BLaER1 treated with 17β-estradiol and CSF1 and Interleukin-3, amounts not matched to agents 10 nM and 100 nM (cell line): ENCODE data around the gene ALKBH4.
"Not testable (repeated sequence)": the region's sequence is repeated elsewhere in the genome, so short reads cannot be mapped to it uniquely, and the experiment has no call there.

ENCODE experiments used
- H3K27ac ChIP-seq, 11 experiments: shearing (Covaris generic); formaldehyde crosslinking; 2 replicates each; pipeline ENCODE4 v1.8.1; 2022
- H3K27me3 ChIP-seq, 11 experiments: shearing (Covaris generic); formaldehyde crosslinking; 2 replicates each; pipeline ENCODE4 v1.8.1; 2022
- H3K36me3 ChIP-seq, 11 experiments: shearing (Covaris generic); formaldehyde crosslinking; 2 replicates each; pipeline ENCODE4 v1.8.1; 2022
- H3K4me1 ChIP-seq, 10 experiments: shearing (Covaris generic); formaldehyde crosslinking; 2 replicates each; pipeline ENCODE4 v1.8.1; 2022
- H3K4me2 ChIP-seq, 11 experiments: shearing (Covaris generic); formaldehyde crosslinking; 2 replicates each; pipeline ENCODE4 v1.8.1; 2022
- H3K4me3 ChIP-seq, 10 experiments: shearing (Covaris generic); formaldehyde crosslinking; 2 replicates each; pipeline ENCODE4 v1.8.1; 2022
- H3K9ac ChIP-seq, 11 experiments: shearing (Covaris generic); formaldehyde crosslinking; 2 replicates each; pipeline ENCODE4 v1.8.1; 2022
- H3K9me3 ChIP-seq, 11 experiments: shearing (Covaris generic); formaldehyde crosslinking; replicated peaks in 1 of 11; 2 replicates each; pipeline ENCODE4 v1.8.1; 2022
- H4K20me1 ChIP-seq, 11 experiments: shearing (Covaris generic); formaldehyde crosslinking; 2 replicates each; pipeline ENCODE4 v1.8.1; 2022

ALKBH4 gene

DNA sequence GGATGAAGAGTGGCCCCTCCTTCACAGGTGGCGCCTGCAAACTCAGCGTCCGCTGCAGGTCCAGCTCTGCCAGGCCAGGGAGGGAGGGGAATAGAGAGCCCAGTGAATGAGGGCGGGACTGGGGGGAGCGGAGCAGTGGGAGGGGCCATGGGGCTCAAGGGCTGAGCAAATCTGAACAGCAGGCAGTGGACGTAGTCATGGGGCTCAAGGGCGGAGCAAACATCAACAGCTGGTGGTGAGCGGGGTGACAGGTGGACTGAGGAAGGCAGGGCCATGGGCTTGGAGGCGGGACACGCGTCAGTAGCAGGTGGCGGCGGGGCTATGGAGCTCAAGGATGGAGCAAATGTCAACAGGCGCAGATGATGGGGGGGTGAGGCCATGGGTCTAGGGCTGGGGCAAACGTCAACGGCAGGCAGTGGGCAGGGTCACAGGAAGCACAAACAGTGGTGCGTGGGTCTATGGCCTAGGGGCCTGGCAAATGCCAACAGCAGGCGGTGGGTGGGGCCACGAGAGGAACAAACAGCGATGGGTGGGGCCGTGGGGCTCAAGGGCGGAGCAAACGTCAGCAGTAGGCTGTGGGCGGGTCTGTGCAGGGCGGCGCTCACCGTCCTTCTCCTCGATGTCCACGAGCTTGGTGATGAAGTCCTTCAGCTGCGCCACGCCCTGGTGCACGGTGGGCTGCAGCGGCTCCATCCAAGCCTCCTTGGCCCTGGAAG lies 28.7 kb upstream of the ALKBH4 start:
- H3K9me3 ChIP-seq, H3K4me1 ChIP-seq, H3K9ac ChIP-seq, H3K4me3 ChIP-seq, H3K27ac ChIP-seq, H4K20me1 ChIP-seq, H3K36me3 ChIP-seq, H3K27me3 ChIP-seq, H3K4me2 ChIP-seq: not testable (repeated sequence)

DNA sequence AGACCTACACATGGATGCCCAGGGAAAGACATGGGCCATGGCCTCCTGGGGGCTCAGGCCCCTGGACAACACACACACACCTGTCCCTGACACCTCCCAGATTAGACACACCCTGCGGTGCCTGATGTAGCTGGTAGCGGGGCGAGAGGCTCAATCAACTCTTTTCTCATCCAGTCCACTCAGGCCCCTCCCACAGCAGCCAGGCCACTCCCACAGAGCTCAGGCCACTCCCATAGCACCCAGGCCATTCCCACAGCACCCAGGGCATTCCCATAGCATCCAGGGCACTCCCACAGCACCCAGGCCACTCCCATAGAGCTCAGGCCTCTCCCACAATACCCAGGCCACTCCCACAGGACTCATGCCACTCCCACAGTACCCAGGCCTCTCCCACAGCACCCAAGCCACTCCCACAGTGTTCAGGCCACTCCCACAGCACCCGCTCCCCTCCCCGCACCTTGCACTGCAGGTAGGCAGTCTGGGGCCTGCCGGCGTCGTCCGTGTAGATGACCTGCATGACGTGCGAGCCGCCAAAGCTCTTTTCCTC lies 25.9 kb upstream of the ALKBH4 start:
- H3K4me2 ChIP-seq, H3K36me3 ChIP-seq, H3K4me3 ChIP-seq, H3K27me3 ChIP-seq, H4K20me1 ChIP-seq, H3K9ac ChIP-seq, H3K27ac ChIP-seq, H3K4me1 ChIP-seq, H3K9me3 ChIP-seq: not testable (repeated sequence)

DNA sequence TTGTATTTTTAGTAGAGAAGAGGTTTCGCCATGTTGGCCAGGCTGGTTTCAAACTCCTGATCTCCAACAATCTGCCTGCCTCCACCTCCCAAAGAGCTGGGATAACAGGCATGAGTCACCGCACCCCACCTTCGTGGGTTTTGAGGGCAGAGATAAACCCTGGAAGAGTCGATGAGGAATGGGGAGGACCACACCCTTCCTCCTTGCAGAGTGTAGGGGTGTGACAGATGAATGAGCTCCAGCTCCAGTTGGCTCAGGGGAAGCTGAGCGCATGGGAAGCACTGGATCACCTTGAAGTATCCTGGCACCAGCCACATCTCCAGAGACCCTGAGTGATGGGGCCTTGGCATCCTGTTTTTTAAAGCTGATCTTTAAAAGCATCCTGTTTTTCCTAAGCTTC lies 19.7 kb upstream of the ALKBH4 start:
- not testable (repeated sequence) for H3K27me3 ChIP-seq, H3K36me3 ChIP-seq, H3K9me3 ChIP-seq, H3K4me2 ChIP-seq, H3K4me1 ChIP-seq, H4K20me1 ChIP-seq, H3K27ac ChIP-seq, H3K9ac ChIP-seq, H3K4me3 ChIP-seq

DNA sequence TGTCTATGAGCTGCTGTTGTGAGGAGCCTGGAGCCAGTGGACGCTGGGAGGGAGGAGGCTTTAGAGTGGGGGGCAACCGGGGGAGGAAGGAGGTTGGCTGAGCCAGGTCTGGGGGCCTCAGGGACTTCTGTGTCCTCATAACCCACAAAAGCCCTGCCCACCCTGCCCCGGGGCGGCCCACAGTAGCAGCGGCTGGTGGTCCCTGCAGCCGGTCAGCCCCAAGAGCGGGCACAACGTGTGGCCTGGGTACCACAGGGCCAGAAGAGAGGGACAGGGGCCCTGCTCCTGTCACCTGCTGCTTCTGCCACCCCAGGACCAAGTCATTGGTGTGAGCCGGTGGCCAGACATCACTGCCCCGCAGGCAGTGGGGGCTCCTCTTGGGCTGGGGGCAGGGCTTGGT lies 17.3 kb upstream of the ALKBH4 start:
- not testable (repeated sequence) for H4K20me1 ChIP-seq, H3K4me2 ChIP-seq, H3K9ac ChIP-seq, H3K4me1 ChIP-seq, H3K36me3 ChIP-seq, H3K27me3 ChIP-seq, H3K4me3 ChIP-seq, H3K9me3 ChIP-seq, H3K27ac ChIP-seq

DNA sequence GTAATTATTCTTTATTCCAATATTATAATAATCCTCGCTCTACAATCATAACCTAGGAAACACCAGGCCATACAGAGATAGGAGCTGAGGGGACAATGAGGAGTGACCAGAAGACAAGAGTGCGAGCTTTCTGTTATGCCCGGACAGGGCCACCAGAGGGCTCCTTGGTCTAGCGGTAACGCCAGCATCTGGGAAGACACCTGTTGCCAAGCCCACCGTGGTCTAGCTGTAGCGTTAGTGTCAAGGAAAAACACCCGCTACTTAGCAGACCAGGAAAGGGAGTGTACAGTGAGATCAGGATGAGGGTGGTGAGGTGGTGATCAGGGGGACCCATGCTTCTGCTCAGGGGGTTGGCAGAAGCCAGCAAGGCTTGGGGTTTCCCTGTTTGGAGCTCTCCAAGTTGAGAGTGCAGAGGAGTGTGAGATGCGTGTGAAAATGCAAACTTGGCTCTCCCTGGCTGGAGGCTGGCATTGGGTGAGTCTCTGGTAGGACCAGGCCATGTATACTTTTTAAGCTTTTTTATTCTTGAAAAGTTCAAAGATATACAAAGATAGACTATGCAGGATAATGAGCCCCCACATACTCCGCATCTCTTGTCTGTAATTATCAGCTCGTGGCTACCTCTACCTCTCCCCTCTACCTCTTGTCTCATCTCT lies 15.4 kb upstream of the ALKBH4 start:
- H3K4me3 ChIP-seq, H3K27ac ChIP-seq, H3K27me3 ChIP-seq, H3K36me3 ChIP-seq, H4K20me1 ChIP-seq, H3K4me1 ChIP-seq, H3K9ac ChIP-seq, H3K9me3 ChIP-seq, H3K4me2 ChIP-seq: not testable (repeated sequence)

DNA sequence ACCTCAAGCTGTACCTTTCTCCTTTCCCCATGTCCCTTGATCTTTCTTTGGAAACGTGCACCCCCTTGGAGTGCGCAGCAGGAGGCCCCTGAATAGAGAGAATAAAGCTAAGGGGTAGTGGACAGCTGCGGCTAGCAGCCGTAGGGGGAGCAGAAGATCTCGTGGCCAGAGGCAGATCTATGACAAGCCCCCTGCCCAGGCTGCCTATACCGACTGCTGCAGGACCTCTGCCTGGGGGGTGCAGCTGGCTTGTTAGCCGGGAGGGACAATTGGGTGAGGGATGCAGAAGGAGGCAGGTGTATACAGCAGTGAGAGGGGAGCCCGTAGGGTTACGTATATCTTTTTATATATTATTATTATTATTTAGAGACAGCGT lies 14.5 kb upstream of the ALKBH4 start:
- not testable (repeated sequence) for H3K4me3 ChIP-seq, H3K9ac ChIP-seq, H3K9me3 ChIP-seq, H4K20me1 ChIP-seq, H3K4me1 ChIP-seq, H3K36me3 ChIP-seq, H3K27ac ChIP-seq, H3K27me3 ChIP-seq
- H3K4me2 ChIP-seq = peak overlapping the region in 6 of 11 experiments; percentile 24 to 53 (median 39); a peak in 6 of 22 replicates

DNA sequence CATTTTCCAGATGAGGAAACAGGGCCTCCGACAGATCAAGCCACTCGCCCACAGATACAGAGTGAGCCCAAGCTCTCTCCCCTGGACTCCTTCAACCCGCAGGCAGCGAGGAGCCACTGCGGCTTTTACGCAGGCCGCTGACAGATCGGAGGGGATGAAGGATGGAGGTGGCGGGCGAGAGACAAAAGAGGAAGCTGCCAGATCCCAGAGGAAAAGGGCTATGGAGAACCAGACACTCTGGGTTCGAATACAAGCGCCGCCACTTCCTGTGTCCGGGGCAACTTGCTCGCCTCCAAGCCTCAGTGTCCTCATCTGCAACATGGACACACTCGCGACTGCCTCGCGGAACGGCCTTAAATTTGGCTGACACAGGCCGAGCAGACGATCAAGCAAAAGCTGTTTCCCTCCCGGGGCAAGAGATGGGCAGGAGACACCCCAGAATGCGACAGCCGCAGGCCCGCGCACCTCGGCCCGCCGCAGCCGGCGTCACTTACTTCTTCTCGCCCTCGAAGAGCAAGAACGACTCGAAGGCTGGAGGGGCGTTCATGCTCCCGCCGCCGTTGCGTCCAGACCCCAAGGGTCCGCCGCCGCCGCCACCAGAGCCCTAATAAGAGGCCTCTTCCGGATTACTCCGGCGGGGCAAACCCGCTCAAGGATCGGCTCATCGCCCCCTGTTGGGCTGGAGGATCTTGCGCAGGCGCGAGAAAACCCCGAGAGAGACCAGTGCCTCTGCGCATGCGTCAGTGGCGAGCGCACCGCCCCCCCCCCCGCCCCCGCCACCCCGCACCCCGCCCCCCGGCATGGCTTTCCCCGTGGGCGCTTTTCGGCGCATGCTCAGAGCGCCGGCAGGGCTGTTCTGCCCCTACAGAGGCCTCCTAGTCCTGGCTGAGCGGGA lies 13.9 kb upstream of the ALKBH4 start, which contains the start of gene POLR2J:
TSS of gene POLR2J (minus strand) at position 609 of the 895 bp plus-strand sequence. CDS start at position 547, 62 bp downstream.
- H3K9ac ChIP-seq = peak within 1 kb of the TSS in 10 of 11 experiments; percentile 50 to 72 (median 64); a peak in 16 of 22 replicates
- H3K9me3 ChIP-seq, H4K20me1 ChIP-seq, H3K27me3 ChIP-seq, H3K36me3 ChIP-seq, H3K4me1 ChIP-seq: not testable (repeated sequence)
- peak within 1 kb of the TSS in 6 of 11 experiments; percentile 13 to 55 (median 40); a peak in 3 of 22 replicates for H3K27ac ChIP-seq
- H3K4me2 ChIP-seq = peak within 1 kb of the TSS in 6 of 11 experiments; percentile 24 to 53 (median 39); a peak in 6 of 22 replicates
- peak within 1 kb of the TSS; percentile 42 to 64 (median 56) for H3K4me3 ChIP-seq

DNA sequence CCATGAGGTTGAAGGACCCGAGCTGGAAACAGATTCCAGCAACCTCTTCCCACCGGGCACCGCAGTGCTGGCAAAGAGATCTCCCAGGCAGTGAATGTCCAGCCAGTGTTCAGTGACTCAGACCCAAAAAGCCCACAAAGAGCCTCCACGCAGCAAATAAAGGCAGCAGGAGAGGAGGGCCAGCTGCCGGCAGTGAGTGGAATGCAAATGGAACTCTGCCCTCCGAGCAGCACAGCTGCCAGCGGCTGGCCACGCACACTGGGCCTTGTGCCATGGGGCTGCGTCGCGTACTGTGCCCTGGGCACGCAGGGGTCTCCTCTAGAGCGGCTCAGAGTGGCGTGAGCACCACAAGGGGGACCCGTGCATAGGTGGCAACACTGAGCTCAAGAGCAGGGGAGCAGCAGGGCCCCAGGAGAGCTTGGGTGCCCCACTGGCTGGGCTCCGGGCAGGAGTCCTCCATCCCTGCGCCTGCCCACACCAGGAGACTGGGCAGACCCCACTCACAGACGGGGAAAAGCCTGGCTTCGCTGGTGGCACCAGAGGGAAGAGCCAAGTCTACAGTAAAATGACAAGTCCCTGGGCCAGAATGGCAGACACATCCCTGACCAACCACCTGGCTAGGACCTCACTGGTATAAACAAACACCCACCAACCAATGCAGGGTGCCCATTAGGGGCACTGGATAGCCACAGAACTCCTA lies 10.2 kb upstream of the ALKBH4 start:
- not testable (repeated sequence) for H3K4me2 ChIP-seq, H3K9me3 ChIP-seq, H3K9ac ChIP-seq, H3K27ac ChIP-seq, H3K27me3 ChIP-seq, H3K4me3 ChIP-seq
- Histone ChIP-seq H3K4me1 (peaks cover 0 to 20% (median 0%) of the 10 kb centered on the region in 10 experiments; a peak in 7 of 20 replicates), H3K36me3 (peaks cover 19 to 40% (median 33%) of the 10 kb centered on the region in 11 experiments), H4K20me1 (peaks cover 4 to 42% (median 28%) of the 10 kb centered on the region in 11 experiments; a peak in 18 of 22 replicates)

DNA sequence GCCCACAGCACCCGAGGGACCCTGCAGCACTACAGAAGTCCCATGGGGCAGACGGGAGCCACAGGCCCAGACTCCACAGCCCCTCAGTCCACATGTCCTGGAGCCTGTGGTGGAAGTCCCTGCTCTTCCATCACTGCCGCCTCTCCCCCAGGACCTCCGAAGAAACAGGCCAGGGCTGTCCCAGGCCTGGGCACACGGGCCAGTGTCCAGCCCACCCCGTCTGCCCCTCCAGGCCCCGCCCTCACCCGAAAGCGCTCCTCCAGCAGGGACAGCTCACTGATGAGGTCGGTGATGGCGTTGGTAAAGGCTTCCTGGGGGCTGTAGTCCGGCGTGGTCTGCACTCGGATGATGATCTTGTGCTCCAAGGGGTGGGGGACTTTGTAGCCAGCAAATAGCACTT lies 9.5 kb upstream of the ALKBH4 start:
- H3K4me3 ChIP-seq, H3K27ac ChIP-seq, H3K27me3 ChIP-seq, H3K9ac ChIP-seq, H3K9me3 ChIP-seq: not testable (repeated sequence)
- peaks cover 19 to 48% (median 40%) of the 10 kb centered on the region in 11 experiments for H3K36me3 ChIP-seq
- H4K20me1 ChIP-seq = peaks cover 4 to 49% (median 29%) of the 10 kb centered on the region in 11 experiments; a peak in 18 of 22 replicates
- peaks cover 0 to 22% (median 4%) of the 10 kb centered on the region in 10 experiments; a peak in 12 of 20 replicates for H3K4me1 ChIP-seq
- peak overlapping the region in 1 of 11 experiments; percentile 40; a peak in 1 of 22 replicates for H3K4me2 ChIP-seq
